Natural killer cell (primary cell): ENCODE results near the gene TBX18. TPM values are rescaled to one million over a fixed set of nuclear protein-coding genes. Genes with fewer than 3 reads are reported as not detected.

ENCODE experiments used
- ATAC-seq, 3 donors: fragments of 150-1000 bp in 2 of 3; fragments of 200-7000 bp in 1 of 3; cut with Tn5 transposase; 1 replicate in 1 of 3; 2 replicates in 2 of 3; pipeline ENCODE4 v1.10.0; 2021; ENCODE audit warnings: mild to moderate bottlenecking in 2 of 3, moderate library complexity in 2 of 3
- DNase-seq, 2 donors: peaks; one replicate each; pipeline versions ENCODE4 v3.0.0 to v3.0.0-alpha.2; 2013 to 2021; ENCODE audit warnings: mixed read lengths in 1 of 2
- H3K27ac ChIP-seq: one replicate; pipeline ENCODE4 v1.5.1; 2013; ENCODE audit warnings: mild to moderate bottlenecking, low read length
- H3K27me3 ChIP-seq: one replicate; pipeline ENCODE4 v1.6.1; 2013; ENCODE audit warnings: low read length; ENCODE audit not compliant: control insufficient read depth, insufficient read depth
- H3K36me3 ChIP-seq: one replicate; pipeline ENCODE4 v1.6.1; 2013; ENCODE audit warnings: low read length; ENCODE audit not compliant: control insufficient read depth, insufficient read depth
- H3K4me1 ChIP-seq: one replicate; pipeline ENCODE4 v1.6.1; 2013; ENCODE audit warnings: low read length; ENCODE audit not compliant: control insufficient read depth, insufficient read depth
- H3K4me3 ChIP-seq: one replicate; pipeline ENCODE4 v1.5.1; 2013; ENCODE audit warnings: low read length
- H3K9me3 ChIP-seq: one replicate; pipeline ENCODE4 v1.6.1; 2013; ENCODE audit warnings: low read length; ENCODE audit not compliant: control insufficient read depth, insufficient read depth
- H3K27ac Mint-ChIP-seq, 2 donors: one replicate each; pipeline ENCODE4 v1.8.0; 2022; ENCODE audit warnings: mild to moderate bottlenecking in 2 of 2, mixed read lengths in 2 of 2, moderate library complexity in 1 of 2
- H3K27me3 Mint-ChIP-seq, 2 donors: one replicate each; pipeline ENCODE4 v1.8.0; 2022; ENCODE audit warnings: low read depth in 2 of 2, mixed read lengths in 2 of 2
- H3K36me3 Mint-ChIP-seq: one replicate; pipeline ENCODE4 v1.8.0; 2022; ENCODE audit warnings: mixed read lengths
- H3K4me1 Mint-ChIP-seq, 2 donors: one replicate each; pipeline ENCODE4 v1.8.0; 2022; ENCODE audit warnings: mixed read lengths in 2 of 2
- H3K4me3 Mint-ChIP-seq: one replicate; pipeline ENCODE4 v1.8.0; 2022; ENCODE audit warnings: mild to moderate bottlenecking, moderate library complexity, mixed read lengths
- H3K9me3 Mint-ChIP-seq, 2 donors: one replicate each; pipeline ENCODE4 v1.8.0; 2022; ENCODE audit warnings: mixed read lengths in 2 of 2
- WGBS: methylation state at CpG from one replicate; pipeline ENCODE4 v1.1.7; 2013; ENCODE audit warnings: missing lambda C conversion rate; ENCODE audit not compliant: insufficient coverage; 5-methylcytosine and 5-hydroxymethylcytosine counted together
- intact Hi-C: fragments of 100-400 bp; cut with micrococcal nuclease; formaldehyde crosslinking; loops from one replicate; pipeline ENCODE4 v1.14.2; 2022
- total RNA-seq, 4 donors: library from RNA; stranded (reverse); fragments of 120-200 nt in 1 of 4; gene quantifications; one replicate each; pipeline versions ENCODE4 v1.2.3 to v1.2.4, GENCODE V29; 2013 to 2022
- TF ChIP-seq, protein P1 (sequence below): fragments of 200-600 bp; IDR thresholded peaks from one replicate; pipeline ENCODE4 v1.8.0; 2022; ENCODE audit warnings: antibody characterized with exemption

Gene TBX18
- total RNA-seq, 3 donors from 2014 or later (not counting 1 experiment from before 2014, with no cell fraction given), result not detected

DNA sequence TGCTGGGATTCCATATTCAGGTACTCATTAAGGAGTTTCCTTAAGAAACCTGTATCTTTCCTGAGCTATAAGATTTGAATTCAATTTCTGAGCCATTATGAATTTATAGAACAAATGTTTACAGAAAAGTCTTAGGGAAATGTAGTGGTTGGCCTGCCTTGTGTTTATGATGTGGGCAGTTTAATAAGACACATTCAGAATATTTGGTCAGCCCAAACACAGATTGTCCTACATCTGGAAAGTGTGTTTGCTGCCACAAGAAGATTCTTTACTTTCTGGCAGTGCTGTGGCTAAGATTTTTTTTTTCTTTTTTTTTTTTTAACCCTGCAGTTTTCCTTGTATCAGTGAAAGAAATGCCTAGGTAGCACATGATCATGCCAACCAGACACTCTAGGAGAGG, 15.2 kb downstream of the TBX18 start:
- no peak overlapping the region for H3K4me3 Mint-ChIP-seq
- no peaks in the 10 kb centered on the region for H3K27me3 ChIP-seq
- peaks cover 0 to 2% of the 10 kb centered on the region in 2 donors for H3K27me3 Mint-ChIP-seq
- H3K4me1 ChIP-seq, result no peaks in the 10 kb centered on the region
- ATAC-seq (no peak), DNase-seq (no peak)
- H3K27ac ChIP-seq, result no peak overlapping the region
- H3K27ac Mint-ChIP-seq, result no peak overlapping the region
- TF ChIP-seq, protein P1, sequence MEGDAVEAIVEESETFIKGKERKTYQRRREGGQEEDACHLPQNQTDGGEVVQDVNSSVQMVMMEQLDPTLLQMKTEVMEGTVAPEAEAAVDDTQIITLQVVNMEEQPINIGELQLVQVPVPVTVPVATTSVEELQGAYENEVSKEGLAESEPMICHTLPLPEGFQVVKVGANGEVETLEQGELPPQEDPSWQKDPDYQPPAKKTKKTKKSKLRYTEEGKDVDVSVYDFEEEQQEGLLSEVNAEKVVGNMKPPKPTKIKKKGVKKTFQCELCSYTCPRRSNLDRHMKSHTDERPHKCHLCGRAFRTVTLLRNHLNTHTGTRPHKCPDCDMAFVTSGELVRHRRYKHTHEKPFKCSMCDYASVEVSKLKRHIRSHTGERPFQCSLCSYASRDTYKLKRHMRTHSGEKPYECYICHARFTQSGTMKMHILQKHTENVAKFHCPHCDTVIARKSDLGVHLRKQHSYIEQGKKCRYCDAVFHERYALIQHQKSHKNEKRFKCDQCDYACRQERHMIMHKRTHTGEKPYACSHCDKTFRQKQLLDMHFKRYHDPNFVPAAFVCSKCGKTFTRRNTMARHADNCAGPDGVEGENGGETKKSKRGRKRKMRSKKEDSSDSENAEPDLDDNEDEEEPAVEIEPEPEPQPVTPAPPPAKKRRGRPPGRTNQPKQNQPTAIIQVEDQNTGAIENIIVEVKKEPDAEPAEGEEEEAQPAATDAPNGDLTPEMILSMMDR, result no peak
- intact Hi-C loops, result no loop called here
- H3K4me1 Mint-ChIP-seq, result no peaks in the 10 kb centered on the region
- no peaks in the 10 kb centered on the region for H3K9me3 ChIP-seq
- no peaks in the 10 kb centered on the region for H3K36me3 Mint-ChIP-seq
- no peak overlapping the region for H3K4me3 ChIP-seq
- H3K36me3 ChIP-seq, result no peaks in the 10 kb centered on the region
- peaks cover under 1 to 2% of the 10 kb centered on the region in 2 donors for H3K9me3 Mint-ChIP-seq

- TF ChIP-seq, protein P1, result no peak
- intact Hi-C loops, result no loop called here
- Histone ChIP-seq H3K36me3 (no peaks in the 10 kb centered on the region), H3K4me1 (no peaks in the 10 kb centered on the region), H3K27me3 (no peaks in the 10 kb centered on the region), H3K27ac (no peak overlapping the region), H3K9me3 (no peaks in the 10 kb centered on the region), H3K4me3 (no peak overlapping the region)
- Mint-ChIP-seq H3K4me3 (no peak overlapping the region), H3K27me3 (peaks cover 0 to 2% of the 10 kb centered on the region in 2 donors), H3K9me3 (peaks cover 0 to 2% of the 10 kb centered on the region in 2 donors), H3K27ac (no peak overlapping the region), H3K4me1 (no peaks in the 10 kb centered on the region), H3K36me3 (no peaks in the 10 kb centered on the region)
- DNase-seq, result no peak
- ATAC-seq, result no peak
- WGBS, result 58% methylated on average over 2 of the region's 2 CpGs
These were observed 16.0 kb downstream of the TBX18 start for GRCh38 chr6:84748376-84748775.

- H3K4me1 ChIP-seq, result no peaks in the 10 kb centered on the region
- H3K36me3 ChIP-seq, result no peaks in the 10 kb centered on the region
- H3K4me1 Mint-ChIP-seq, result no peaks in the 10 kb centered on the region
- peaks cover 0 to 2% of the 10 kb centered on the region in 2 donors for H3K27me3 Mint-ChIP-seq
- DNase-seq (no peak), ATAC-seq (no peak)
- no peaks in the 10 kb centered on the region for H3K27me3 ChIP-seq
- WGBS, result no CpG with 5 or more reads among the region's 4 CpGs
- H3K27ac Mint-ChIP-seq, result no peak overlapping the region
- no peaks in the 10 kb centered on the region for H3K36me3 Mint-ChIP-seq
- intact Hi-C loops, result no loop called here
- no peak overlapping the region for H3K27ac ChIP-seq
- peaks cover 0 to 2% of the 10 kb centered on the region in 2 donors for H3K9me3 Mint-ChIP-seq
- H3K9me3 ChIP-seq, result no peaks in the 10 kb centered on the region
- H3K4me3 Mint-ChIP-seq, result no peak overlapping the region
- TF ChIP-seq, protein P1, result no peak
- H3K4me3 ChIP-seq, result no peak overlapping the region
These were observed 20.8 kb downstream of the TBX18 start for GRCh38 chr6:84743616-84744015.

DNA sequence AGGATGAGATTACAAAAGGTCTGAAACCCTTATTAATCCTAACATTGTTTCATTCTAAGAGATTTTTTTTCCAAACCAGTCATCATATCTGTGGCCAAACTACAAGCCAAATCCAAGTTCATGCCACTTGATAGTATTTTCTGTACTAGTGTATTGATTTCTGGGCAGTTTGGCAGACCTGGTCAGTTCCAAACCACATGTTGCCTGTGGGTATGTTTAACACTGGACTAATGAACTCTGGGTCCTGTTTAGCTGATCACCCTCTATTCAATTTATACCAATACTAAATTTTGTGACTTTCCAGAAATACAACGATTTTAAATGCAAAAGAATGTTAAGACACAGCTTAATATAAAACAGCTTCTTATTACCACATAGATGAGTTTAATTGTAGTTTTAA, 24.0 kb downstream of the TBX18 start:
- Histone ChIP-seq H3K4me3 (no peak overlapping the region), H3K27me3 (no peaks in the 10 kb centered on the region), H3K4me1 (no peaks in the 10 kb centered on the region), H3K27ac (no peak overlapping the region), H3K36me3 (no peaks in the 10 kb centered on the region), H3K9me3 (no peaks in the 10 kb centered on the region)
- H3K4me1 Mint-ChIP-seq, result no peaks in the 10 kb centered on the region
- DNase-seq, result no peak
- no peak overlapping the region for H3K27ac Mint-ChIP-seq
- no peak overlapping the region for H3K4me3 Mint-ChIP-seq
- no peak for ATAC-seq
- H3K36me3 Mint-ChIP-seq, result no peaks in the 10 kb centered on the region
- no CpG with 5 or more reads among the region's 1 CpG for WGBS
- H3K9me3 Mint-ChIP-seq, result no peaks in the 10 kb centered on the region
- H3K27me3 Mint-ChIP-seq, result peaks cover 0 to 2% of the 10 kb centered on the region in 2 donors
- TF ChIP-seq, protein P1, result no peak
- intact Hi-C loops, result no loop called here
